Activated naive CD8-positive, alpha-beta T cell treated with anti-CD3 and anti-CD28 coated beads, Interleukin-2, amount 10 ng/mL, durations not matched to agents 7 days and 5 days (primary cell): Measurements from ENCODE around the gene LYRM9. TPM values are rescaled to one million over a fixed set of nuclear protein-coding genes. Genes with fewer than 3 reads are reported as not detected.
"Not testable (repeated sequence)": the region's sequence is repeated elsewhere in the genome, so short reads cannot be mapped to it uniquely, and the experiment has no call there.

Experiments used
- ATAC-seq: fragments of 150-1000 bp; cut with Tn5 transposase; one replicate; pipeline ENCODE4 v1.10.0; 2021; ENCODE audit warnings: low read depth, moderate library complexity
- POLR2A ChIA-PET: fragments of 350-600 bp; sonication (Branson Sonifier 250); formaldehyde crosslinking; loops from one replicate; lab custom pipeline; 2021; ENCODE audit warnings: antibody characterized with exemption; lab: Charles Lee
- DNase-seq: peaks from one replicate; pipeline ENCODE4 v3.0.0; 2021
- H3K27ac Mint-ChIP-seq: one replicate; pipeline ENCODE4 v1.8.0; 2022; ENCODE audit warnings: mild to moderate bottlenecking, mixed read lengths
- H3K27me3 Mint-ChIP-seq: one replicate; pipeline ENCODE4 v1.8.0; 2022; ENCODE audit warnings: mild to moderate bottlenecking, moderate library complexity, mixed read lengths
- H3K36me3 Mint-ChIP-seq: one replicate; pipeline ENCODE4 v1.8.0; 2021; ENCODE audit warnings: mild to moderate bottlenecking, mixed read lengths
- H3K4me1 Mint-ChIP-seq: one replicate; pipeline ENCODE4 v1.8.0; 2021; ENCODE audit warnings: mixed read lengths
- H3K4me3 Mint-ChIP-seq: one replicate; pipeline ENCODE4 v1.8.0; 2022; ENCODE audit warnings: mild to moderate bottlenecking, moderate library complexity, mixed read lengths
- H3K9me3 Mint-ChIP-seq: one replicate; pipeline ENCODE4 v1.8.0; 2021; ENCODE audit warnings: mixed read lengths
- total RNA-seq, 2 experiments: library from RNA; stranded (reverse); gene quantifications; one replicate each; pipeline ENCODE4 v1.2.3, GENCODE V29; 2021

The LYRM9 gene
- total RNA-seq, 2 experiments from 2014 or later = 8.0 to 8.3 TPM

GRCh38 chr17:27898096-27898495 is 4.9 kb upstream of the LYRM9 start:
- Mint-ChIP-seq H3K4me1 (peaks cover 9% of the 10 kb centered on the region), H3K27ac (no peak overlapping the region), H3K36me3 (no peaks in the 10 kb centered on the region), H3K9me3 (no peaks in the 10 kb centered on the region), H3K4me3 (no peak overlapping the region), H3K27me3 (peaks cover 38% of the 10 kb centered on the region)
- POLR2A ChIA-PET = no interaction called here
- no peak for DNase-seq
- ATAC-seq = no peak

DNA sequence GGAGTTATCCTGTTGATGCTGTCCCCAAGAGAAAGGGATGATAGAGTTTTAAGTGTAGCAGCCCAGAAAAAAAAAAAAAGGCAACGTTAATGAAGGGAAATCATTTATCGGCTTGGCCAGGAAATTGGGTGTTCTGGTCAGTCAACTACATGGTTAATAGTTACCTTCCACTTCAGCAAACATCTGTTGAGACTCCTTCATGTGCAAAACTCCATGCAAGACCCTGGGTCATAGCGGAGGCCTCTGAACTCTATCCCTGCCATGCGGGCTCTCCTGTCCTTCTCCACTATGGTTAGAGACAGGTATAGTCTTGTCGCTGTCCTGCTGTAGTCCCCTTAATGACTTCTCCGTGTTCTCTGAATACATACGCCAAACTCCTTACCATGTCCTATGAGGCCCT is 3.5 kb upstream of the LYRM9 start:
- Mint-ChIP-seq H3K4me1 (peaks cover 13% of the 10 kb centered on the region), H3K4me3 (no peak overlapping the region), H3K9me3 (no peaks in the 10 kb centered on the region), H3K36me3 (no peaks in the 10 kb centered on the region), H3K27me3 (peaks cover 38% of the 10 kb centered on the region), H3K27ac (no peak overlapping the region)
- DNase-seq (no peak), ATAC-seq (no peak)
- POLR2A ChIA-PET = no interaction called here

DNA sequence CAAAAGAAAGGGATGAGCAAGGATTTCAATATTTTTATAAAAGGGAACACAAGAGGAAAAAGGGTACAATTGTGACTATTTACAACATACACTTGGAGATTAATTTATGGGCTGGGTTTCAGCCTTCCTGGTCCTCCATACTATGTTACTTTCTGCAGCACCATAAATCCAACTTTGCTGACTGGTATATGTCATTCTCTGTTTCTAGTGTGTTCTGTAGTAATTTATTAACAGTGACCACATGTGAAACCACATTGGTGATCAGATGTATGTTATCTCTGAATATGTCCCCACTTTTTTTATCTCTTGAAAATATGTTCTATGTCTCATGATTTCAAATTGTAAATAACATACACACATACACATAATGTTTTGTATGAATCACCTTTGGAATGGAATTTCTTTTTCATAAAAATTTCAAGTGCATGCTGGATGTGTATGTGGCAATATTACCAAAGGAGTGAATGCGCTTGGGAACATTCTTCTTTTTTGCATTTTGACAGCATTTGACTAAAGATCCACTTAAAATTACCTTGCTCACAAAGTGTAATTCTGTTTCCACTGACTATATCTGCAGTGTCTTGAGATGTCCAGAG is 2.9 kb upstream of the LYRM9 start:
- H3K4me3 Mint-ChIP-seq = no peak overlapping the region
- POLR2A ChIA-PET = no interaction called here
- H3K27ac Mint-ChIP-seq = no peak overlapping the region
- DNase-seq = no peak
- H3K4me1 Mint-ChIP-seq = peaks cover 16% of the 10 kb centered on the region
- ATAC-seq = no peak
- H3K9me3 Mint-ChIP-seq = no peaks in the 10 kb centered on the region
- H3K27me3 Mint-ChIP-seq = peaks cover 38% of the 10 kb centered on the region
- peaks cover 2% of the 10 kb centered on the region for H3K36me3 Mint-ChIP-seq

DNA sequence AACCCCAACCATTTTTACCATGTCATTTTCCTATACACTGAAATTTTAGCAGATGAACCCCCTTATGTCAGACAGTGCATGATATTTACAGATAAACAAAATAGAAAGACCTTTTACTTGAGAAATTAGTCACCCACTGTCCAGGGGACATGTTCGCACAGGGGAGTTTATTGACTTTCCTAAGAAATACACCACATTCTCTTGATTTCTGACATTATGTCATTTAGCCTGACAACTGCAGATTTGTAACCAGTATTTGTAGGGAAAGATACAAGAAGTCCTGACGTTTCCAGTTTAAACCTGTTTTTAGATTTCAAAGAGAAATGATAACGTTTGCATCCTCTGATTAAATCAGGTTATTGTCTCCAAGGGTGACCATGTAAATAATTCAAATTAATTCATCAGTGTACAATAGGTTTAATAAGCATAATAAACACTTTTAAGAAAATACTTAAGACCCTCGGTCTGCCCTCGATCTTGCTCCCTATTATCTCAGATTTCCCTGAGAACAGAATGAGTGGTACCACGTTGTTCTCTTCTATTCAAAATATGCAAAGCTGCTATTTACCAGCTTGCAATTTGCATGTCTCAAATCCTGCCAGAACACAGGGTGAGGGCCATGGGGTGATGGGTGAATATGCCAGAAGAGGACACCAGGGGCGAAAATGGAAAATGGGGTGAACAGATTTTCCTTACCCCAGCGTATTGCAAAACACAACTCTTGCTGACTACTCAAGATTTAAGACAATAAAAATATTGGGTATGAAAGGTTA is 2.1 kb upstream of the LYRM9 start:
- DNase-seq = no peak
- peaks cover 2% of the 10 kb centered on the region for H3K36me3 Mint-ChIP-seq
- POLR2A ChIA-PET = interaction anchor here (3.0 kb wide), 1 partner anchor 90 kb away, joined by 41 read pairs; no protein-coding TSS in a partner anchor
- H3K4me3 Mint-ChIP-seq = no peak overlapping the region
- peaks cover 38% of the 10 kb centered on the region for H3K27me3 Mint-ChIP-seq
- ATAC-seq = no peak
- H3K4me1 Mint-ChIP-seq = peaks cover 17% of the 10 kb centered on the region
- no peak overlapping the region for H3K27ac Mint-ChIP-seq
- H3K9me3 Mint-ChIP-seq = no peaks in the 10 kb centered on the region

- POLR2A ChIA-PET = interaction anchor here (0.6 to 3.0 kb wide), 5 partner anchors 12 to 445 kb away, joined by 4 to 41 read pairs (median 9); no protein-coding TSS in a partner anchor
- ATAC-seq = no peak
- peaks cover 17% of the 10 kb centered on the region for H3K4me1 Mint-ChIP-seq
- peaks cover 2% of the 10 kb centered on the region for H3K36me3 Mint-ChIP-seq
- no peak overlapping the region for H3K27ac Mint-ChIP-seq
- peaks cover 34% of the 10 kb centered on the region for H3K27me3 Mint-ChIP-seq
- no peaks in the 10 kb centered on the region for H3K9me3 Mint-ChIP-seq
- peak overlapping the region; percentile 82 for H3K4me3 Mint-ChIP-seq
- no peak for DNase-seq
These were observed 807 bp upstream of the LYRM9 start for GRCh38 chr17:27893841-27894503.

GRCh38 chr17:27892542-27892865 is 661 bp downstream of the LYRM9 start:
- peaks cover 24% of the 10 kb centered on the region for H3K4me1 Mint-ChIP-seq
- DNase-seq (no peak), ATAC-seq (no peak)
- POLR2A ChIA-PET = interaction anchor here (0.7 to 3.0 kb wide), 6 partner anchors 8 to 149 kb away, joined by 3 to 41 read pairs (median 8); no protein-coding TSS in a partner anchor
- H3K27me3 Mint-ChIP-seq = peaks cover 33% of the 10 kb centered on the region
- no peaks in the 10 kb centered on the region for H3K9me3 Mint-ChIP-seq
- H3K36me3 Mint-ChIP-seq = peaks cover 2% of the 10 kb centered on the region
- H3K4me3 Mint-ChIP-seq = peak overlapping the region; percentile 82
- H3K27ac Mint-ChIP-seq = peak overlapping the region; percentile 64

- H3K36me3 Mint-ChIP-seq = peaks cover 2% of the 10 kb centered on the region
- no peak overlapping the region for H3K4me3 Mint-ChIP-seq
- H3K27me3 Mint-ChIP-seq = peaks cover 29% of the 10 kb centered on the region
- H3K9me3 Mint-ChIP-seq = no peaks in the 10 kb centered on the region
- H3K27ac Mint-ChIP-seq = no peak overlapping the region
- POLR2A ChIA-PET = interaction anchor here (1.4 to 3.0 kb wide), 3 partner anchors 12 to 150 kb away, joined by 9 to 41 read pairs (median 11); no protein-coding TSS in a partner anchor
- peaks cover 25% of the 10 kb centered on the region for H3K4me1 Mint-ChIP-seq
- ATAC-seq (no peak), DNase-seq (no peak)
These were observed 1.3 kb downstream of the LYRM9 start for GRCh38 chr17:27891841-27892240.

DNA sequence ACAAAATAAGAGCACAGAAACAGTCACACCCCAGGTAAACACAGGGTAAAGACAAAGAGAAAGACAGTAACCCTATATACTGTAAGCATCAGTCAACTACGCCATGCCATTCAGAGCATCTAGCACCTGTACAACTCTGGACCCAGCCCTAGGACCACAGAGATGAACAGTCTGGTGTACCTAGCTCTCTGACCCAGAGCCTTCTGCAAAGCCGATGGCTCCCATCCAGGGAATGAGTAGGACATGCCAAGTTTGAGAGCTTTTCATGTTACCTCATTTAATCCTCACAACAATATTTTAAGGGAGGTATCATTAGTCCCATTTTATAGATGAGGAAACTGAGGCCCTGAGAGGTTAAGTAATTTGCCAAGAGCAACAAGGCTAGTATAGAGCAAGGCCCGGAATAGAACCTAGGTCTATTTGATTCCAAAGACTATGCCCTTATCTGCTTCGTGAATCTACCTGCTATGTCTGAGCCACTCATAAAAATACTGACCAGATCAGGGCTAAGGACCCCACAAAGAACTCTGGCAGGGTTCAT is 3.4 kb downstream of the LYRM9 start:
- no peak overlapping the region for H3K4me3 Mint-ChIP-seq
- no peak for ATAC-seq
- POLR2A ChIA-PET = no interaction called here
- peaks cover 2% of the 10 kb centered on the region for H3K36me3 Mint-ChIP-seq
- H3K27ac Mint-ChIP-seq = no peak overlapping the region
- peaks cover 14% of the 10 kb centered on the region for H3K27me3 Mint-ChIP-seq
- H3K4me1 Mint-ChIP-seq = peaks cover 30% of the 10 kb centered on the region
- no peak for DNase-seq
- H3K9me3 Mint-ChIP-seq = no peaks in the 10 kb centered on the region

- H3K9me3 Mint-ChIP-seq = no peaks in the 10 kb centered on the region
- H3K27ac Mint-ChIP-seq = no peak overlapping the region
- POLR2A ChIA-PET = no interaction called here
- peaks cover 28% of the 10 kb centered on the region for H3K4me1 Mint-ChIP-seq
- H3K36me3 Mint-ChIP-seq = peaks cover 2% of the 10 kb centered on the region
- ATAC-seq (no peak), DNase-seq (no peak)
- H3K27me3 Mint-ChIP-seq = peaks cover 6% of the 10 kb centered on the region
- no peak overlapping the region for H3K4me3 Mint-ChIP-seq
These were observed 4.2 kb downstream of the LYRM9 start for GRCh38 chr17:27888945-27889344.

DNA sequence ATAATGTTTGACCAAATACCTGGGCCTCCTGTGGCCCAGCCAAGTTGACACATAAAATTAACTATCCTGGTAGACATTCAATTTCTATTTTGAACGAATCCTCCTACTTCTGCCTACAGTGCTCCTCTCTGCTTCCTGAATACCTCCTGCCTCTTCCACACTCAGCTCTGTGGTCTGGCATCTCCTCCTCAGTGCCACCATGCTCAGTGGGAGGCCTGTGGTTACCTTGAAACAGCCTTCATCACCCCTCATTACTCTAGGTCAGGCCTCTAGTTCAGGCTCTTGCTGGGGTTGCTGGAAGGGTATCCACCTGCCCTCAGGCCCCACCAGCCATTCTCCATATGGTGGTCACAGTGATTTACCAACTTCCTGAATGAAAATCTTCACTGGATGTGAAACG is 5.1 kb downstream of the LYRM9 start:
- H3K9me3 Mint-ChIP-seq = no peaks in the 10 kb centered on the region
- peaks cover 21% of the 10 kb centered on the region for H3K4me1 Mint-ChIP-seq
- no peak overlapping the region for H3K27ac Mint-ChIP-seq
- POLR2A ChIA-PET = no interaction called here
- ATAC-seq (no peak), DNase-seq (no peak)
- H3K36me3 Mint-ChIP-seq = peaks cover 2% of the 10 kb centered on the region
- no peaks in the 10 kb centered on the region for H3K27me3 Mint-ChIP-seq
- no peak overlapping the region for H3K4me3 Mint-ChIP-seq

GRCh38 chr17:27886348-27886906 is 6.7 kb downstream of the LYRM9 start:
- H3K9me3 Mint-ChIP-seq, DNase-seq, POLR2A ChIA-PET, ATAC-seq, H3K27me3 Mint-ChIP-seq, H3K36me3 Mint-ChIP-seq, H3K27ac Mint-ChIP-seq, H3K4me3 Mint-ChIP-seq: not testable (repeated sequence)
- H3K4me1 Mint-ChIP-seq = peaks cover 19% of the 10 kb centered on the region

DNA sequence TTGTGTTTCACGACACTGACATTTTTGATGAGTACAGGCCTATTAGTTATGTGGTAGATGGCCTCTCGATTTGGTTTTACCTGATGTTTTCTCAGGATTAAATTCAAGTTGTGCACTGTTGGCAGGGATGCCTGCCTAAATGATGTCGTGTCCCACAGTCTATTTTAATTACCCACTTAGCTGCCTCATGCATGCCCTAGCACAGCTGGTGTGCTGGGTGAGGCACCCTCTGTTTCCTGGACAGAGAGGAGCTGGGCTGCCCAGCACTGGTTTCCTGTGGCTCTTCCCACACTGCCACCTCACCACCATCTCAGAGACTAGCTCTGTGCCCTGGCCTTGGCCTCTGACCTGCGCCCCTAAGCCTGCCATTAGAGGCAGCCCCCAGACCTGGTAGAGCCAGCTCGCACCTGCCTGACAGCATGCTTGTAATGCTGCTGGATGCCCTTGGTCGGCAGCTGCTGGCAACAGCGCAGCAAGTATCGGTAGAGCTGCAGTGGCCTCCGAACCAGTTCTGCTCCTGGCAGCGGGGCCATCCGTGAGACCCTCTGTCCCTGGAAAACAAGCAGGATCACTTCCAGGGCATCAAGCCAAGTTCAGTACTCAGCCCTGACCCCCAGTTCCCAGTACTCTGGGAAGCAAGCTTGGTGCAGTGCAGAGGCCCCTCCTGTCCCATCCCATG is 10.9 kb downstream of the LYRM9 start:
- Mint-ChIP-seq H3K36me3 (no peaks in the 10 kb centered on the region), H3K9me3 (no peaks in the 10 kb centered on the region), H3K4me1 (peaks cover 33% of the 10 kb centered on the region), H3K4me3 (no peak overlapping the region), H3K27ac (no peak overlapping the region), H3K27me3 (no peaks in the 10 kb centered on the region)
- POLR2A ChIA-PET = interaction anchor here (1.1 to 1.4 kb wide), 2 partner anchors 11 to 76 kb away, joined by 4 read pairs; partner anchors contain the start of gene LYRM9
- no peak for DNase-seq
- ATAC-seq = no peak
